ENCODE results near the gene SLC6A3.
"Not testable (repeated sequence)": the region's sequence is repeated elsewhere in the genome, so short reads cannot be mapped to it uniquely, and the experiment has no call there.

The SLC6A3 gene

GRCh38 chr5:1463326-1464095 is 18.3 kb upstream of the SLC6A3 start:
- no peaks in the 10 kb centered on the region for H3K4me1 Mint-ChIP-seq (ENCODE audit: low read depth)
- H3K27ac Mint-ChIP-seq, result no peak overlapping the region
- H3K36me3 Mint-ChIP-seq (ENCODE audit: low read depth), result peaks cover 41% of the 10 kb centered on the region
- H3K27me3 Mint-ChIP-seq (ENCODE audit: low read depth), result no peaks in the 10 kb centered on the region
- no peak overlapping the region for H3K4me3 Mint-ChIP-seq
- peaks cover 12% of the 10 kb centered on the region for H3K9me3 Mint-ChIP-seq

- peaks cover 36% of the 10 kb centered on the region for H3K36me3 Mint-ChIP-seq (ENCODE audit: low read depth)
- no peaks in the 10 kb centered on the region for H3K4me1 Mint-ChIP-seq (ENCODE audit: low read depth)
- H3K9me3 Mint-ChIP-seq, result peaks cover 22% of the 10 kb centered on the region
- H3K27ac Mint-ChIP-seq, result no peak overlapping the region
- H3K4me3 Mint-ChIP-seq, result no peak overlapping the region
- no peaks in the 10 kb centered on the region for H3K27me3 Mint-ChIP-seq (ENCODE audit: low read depth)
Measured at GRCh38 chr5:1462358-1462757, 17.1 kb upstream of the SLC6A3 start.

DNA sequence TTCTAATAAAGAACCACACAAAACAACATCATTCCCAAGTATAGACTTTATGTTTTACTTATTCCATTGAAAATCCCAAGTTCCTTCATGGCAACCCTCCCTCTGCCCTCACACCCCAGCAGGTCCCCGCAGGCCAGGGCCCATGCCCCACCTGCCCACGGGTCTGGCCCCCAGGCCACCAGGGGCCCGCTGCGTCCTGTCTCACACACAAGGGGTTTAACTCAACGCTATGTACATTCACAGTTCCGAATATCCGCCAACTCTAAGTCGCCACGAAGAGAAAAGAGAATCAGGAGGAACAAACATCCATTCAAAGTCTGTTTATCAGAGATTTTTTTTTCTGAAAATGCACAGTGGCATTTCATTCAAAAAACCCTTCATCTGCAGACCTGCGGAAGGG is 16.2 kb upstream of the SLC6A3 start:
- Mint-ChIP-seq H3K27ac (no peak overlapping the region), H3K9me3 (peaks cover 29% of the 10 kb centered on the region), H3K4me1 (ENCODE audit: low read depth) (no peaks in the 10 kb centered on the region), H3K27me3 (ENCODE audit: low read depth) (no peaks in the 10 kb centered on the region), H3K4me3 (no peak overlapping the region), H3K36me3 (ENCODE audit: low read depth) (peaks cover 37% of the 10 kb centered on the region)

- H3K9me3 Mint-ChIP-seq, result peaks cover 35% of the 10 kb centered on the region
Measured at GRCh38 chr5:1460054-1460682, 14.9 kb upstream of the SLC6A3 start.

DNA sequence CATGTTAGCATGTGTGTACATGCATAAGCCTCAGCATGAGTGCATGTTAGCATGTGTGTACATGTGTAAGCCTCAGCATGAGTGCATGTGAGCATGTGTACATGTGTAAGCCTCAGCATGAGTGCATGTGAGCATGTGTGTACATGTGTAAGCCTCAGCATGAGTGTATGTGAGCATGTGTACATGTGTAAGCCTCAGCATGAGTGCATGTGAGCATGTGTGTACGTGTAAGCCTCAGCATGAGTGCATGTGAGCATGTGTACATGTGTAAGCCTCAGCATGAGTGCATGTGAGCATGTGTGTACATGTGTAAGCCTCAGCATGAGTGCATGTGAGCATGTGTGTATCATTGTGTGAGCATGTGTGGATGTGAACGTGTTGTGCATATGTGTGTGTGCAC is 14.2 kb upstream of the SLC6A3 start:
- not testable (repeated sequence) for H3K27ac Mint-ChIP-seq; H3K4me1 Mint-ChIP-seq (ENCODE audit: low read depth); H3K4me3 Mint-ChIP-seq; H3K27me3 Mint-ChIP-seq (ENCODE audit: low read depth)
- Mint-ChIP-seq H3K9me3 (peaks cover 37% of the 10 kb centered on the region), H3K36me3 (ENCODE audit: low read depth) (peaks cover 23% of the 10 kb centered on the region)

More at GRCh38 chr5:1460054-1460682, 14.9 kb upstream of the SLC6A3 start:
- no peak overlapping the region for H3K4me3 Mint-ChIP-seq
- H3K36me3 Mint-ChIP-seq (ENCODE audit: low read depth), result peaks cover 30% of the 10 kb centered on the region
- H3K27ac Mint-ChIP-seq, result no peak overlapping the region
- no peaks in the 10 kb centered on the region for H3K27me3 Mint-ChIP-seq (ENCODE audit: low read depth)
- no peaks in the 10 kb centered on the region for H3K4me1 Mint-ChIP-seq (ENCODE audit: low read depth)

- not testable (repeated sequence) for H3K4me3 Mint-ChIP-seq; H3K27ac Mint-ChIP-seq; H3K4me1 Mint-ChIP-seq (ENCODE audit: low read depth); H3K27me3 Mint-ChIP-seq (ENCODE audit: low read depth)
- H3K9me3 Mint-ChIP-seq, result peaks cover 49% of the 10 kb centered on the region
- peaks cover 17% of the 10 kb centered on the region for H3K36me3 Mint-ChIP-seq (ENCODE audit: low read depth)
Measured at GRCh38 chr5:1456110-1456881, 11.1 kb upstream of the SLC6A3 start.

DNA sequence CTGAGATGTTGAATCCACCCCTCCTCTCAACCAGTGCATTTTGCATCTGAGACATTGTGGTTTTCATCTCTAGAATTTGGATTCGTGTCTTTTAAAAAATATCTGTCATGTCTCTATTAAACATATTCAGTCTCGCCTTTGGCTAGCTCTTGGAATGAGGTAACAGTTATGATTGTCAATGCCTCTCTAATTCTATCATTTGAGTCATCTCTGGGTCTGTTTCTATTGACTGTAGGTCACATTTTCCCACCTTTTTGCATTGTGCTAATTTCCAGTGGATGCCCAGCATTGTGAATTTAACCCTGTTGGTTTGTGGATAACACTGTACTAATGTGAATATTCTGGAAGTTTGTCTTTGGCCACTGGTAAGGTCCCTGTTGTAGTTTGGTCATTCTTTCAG is 8.4 kb upstream of the SLC6A3 start:
- Mint-ChIP-seq H3K9me3 (peaks cover 49% of the 10 kb centered on the region), H3K4me3 (no peak overlapping the region), H3K27ac (no peak overlapping the region), H3K4me1 (ENCODE audit: low read depth) (no peaks in the 10 kb centered on the region), H3K27me3 (ENCODE audit: low read depth) (peaks cover 26% of the 10 kb centered on the region), H3K36me3 (ENCODE audit: low read depth) (peaks cover 7% of the 10 kb centered on the region)

- Mint-ChIP-seq H3K36me3 (ENCODE audit: low read depth) (peaks cover 1% of the 10 kb centered on the region), H3K9me3 (peaks cover 11% of the 10 kb centered on the region), H3K4me3 (no peak overlapping the region), H3K27me3 (ENCODE audit: low read depth) (peaks cover 48% of the 10 kb centered on the region), H3K27ac (no peak overlapping the region), H3K4me1 (ENCODE audit: low read depth) (no peaks in the 10 kb centered on the region)
Measured at GRCh38 chr5:1449081-1449630, 3.9 kb upstream of the SLC6A3 start.

DNA sequence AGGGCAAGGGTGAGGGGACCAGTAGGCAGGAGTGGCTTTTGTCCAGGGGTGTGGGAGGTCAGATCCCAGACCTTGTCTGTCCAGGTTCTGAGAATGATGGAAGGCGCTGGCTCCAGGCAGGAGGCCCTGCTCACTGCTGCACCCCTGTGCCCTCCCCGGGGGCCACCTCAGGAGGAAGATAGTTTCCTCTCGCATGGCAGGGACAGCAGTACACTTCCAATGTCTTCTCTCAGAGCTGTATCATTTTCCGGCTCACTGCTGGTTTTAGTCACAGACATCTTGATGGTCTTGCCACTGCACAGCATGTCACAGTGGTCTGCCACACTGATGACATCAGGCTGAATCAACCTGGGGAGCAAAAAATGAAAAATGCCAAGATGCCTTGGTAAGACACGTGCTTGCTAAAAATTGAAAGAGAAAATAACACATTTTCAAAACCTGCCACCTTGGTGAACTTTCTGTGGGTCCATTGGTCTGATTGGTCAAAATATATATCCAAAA is 3.3 kb upstream of the SLC6A3 start:
- no peak overlapping the region for H3K27ac Mint-ChIP-seq
- no peaks in the 10 kb centered on the region for H3K36me3 Mint-ChIP-seq (ENCODE audit: low read depth)
- H3K4me1 Mint-ChIP-seq (ENCODE audit: low read depth), result no peaks in the 10 kb centered on the region
- H3K4me3 Mint-ChIP-seq, result no peak overlapping the region
- peaks cover 52% of the 10 kb centered on the region for H3K27me3 Mint-ChIP-seq (ENCODE audit: low read depth)
- peaks cover 5% of the 10 kb centered on the region for H3K9me3 Mint-ChIP-seq

GRCh38 chr5:1447671-1448361 is 2.6 kb upstream of the SLC6A3 start:
- peaks cover 59% of the 10 kb centered on the region for H3K27me3 Mint-ChIP-seq (ENCODE audit: low read depth)
- no peaks in the 10 kb centered on the region for H3K36me3 Mint-ChIP-seq (ENCODE audit: low read depth)
- H3K4me3 Mint-ChIP-seq, result no peak overlapping the region
- H3K9me3 Mint-ChIP-seq, result no peaks in the 10 kb centered on the region
- no peaks in the 10 kb centered on the region for H3K4me1 Mint-ChIP-seq (ENCODE audit: low read depth)
- H3K27ac Mint-ChIP-seq, result no peak overlapping the region

GRCh38 chr5:1446602-1447343 is 1.5 kb upstream of the SLC6A3 start:
- Mint-ChIP-seq H3K4me1 (ENCODE audit: low read depth) (no peaks in the 10 kb centered on the region), H3K27me3 (ENCODE audit: low read depth) (peaks cover 63% of the 10 kb centered on the region), H3K36me3 (ENCODE audit: low read depth) (no peaks in the 10 kb centered on the region), H3K9me3 (no peaks in the 10 kb centered on the region), H3K4me3 (no peak overlapping the region), H3K27ac (no peak overlapping the region)

GRCh38 chr5:1445689-1446601 is 705 bp upstream of the SLC6A3 start:
- Mint-ChIP-seq H3K36me3 (ENCODE audit: low read depth) (no peaks in the 10 kb centered on the region), H3K4me3 (no peak overlapping the region), H3K9me3 (no peaks in the 10 kb centered on the region), H3K27me3 (ENCODE audit: low read depth) (peaks cover 58% of the 10 kb centered on the region), H3K4me1 (ENCODE audit: low read depth) (no peaks in the 10 kb centered on the region), H3K27ac (no peak overlapping the region)

All from T-helper 1 cell treated with Interleukin-12 subunit alpha and Interleukin-12 subunit beta and Interleukin-4 antibody, amounts not matched to agents 30 μg/mL and 1 μg/mL, for 36 hours (primary cell).